ENCODE data around the gene RMND5B. TPM values are rescaled to one million over a fixed set of nuclear protein-coding genes. Genes with fewer than 3 reads are reported as not detected.

The RMND5B gene
- total RNA-seq, 4 donors from 2014 or later, result 36.7 to 149 (median 37.8) TPM

- in situ Hi-C loops (cut with MboI; ENCODE audit: low pct_ligation_motif_present in 1 of 4, low pct_unique_long_range_greater_than_20kb in 1 of 4, low sequenced_read_pairs in 3 of 4) (no loop called here), intact Hi-C loops (cut with DNase I; ENCODE audit: low total_unique reads) (no loop called here)
- H3K36me3 ChIP-seq, result no peaks in the 10 kb centered on the region
- no peaks in the 10 kb centered on the region for H3K9me3 ChIP-seq
- no peak for DNase-seq
- H3K27ac ChIP-seq, result no peak overlapping the region
- TF ChIP-seq CTCF (IDR thresholded peaks at IDR 0.05) (no peak), POLR2AphosphoS5 (IDR thresholded peaks at IDR 0.05) (no peak), POLR2A (IDR thresholded peaks at IDR 0.05) (no peak), EP300 (IDR thresholded peaks at IDR 0.05; ENCODE audit: low read depth) (no peak)
- no peaks in the 10 kb centered on the region for H3K27me3 ChIP-seq
- no peaks in the 10 kb centered on the region for H3K4me1 ChIP-seq
- 76 to 81% methylated on average over 6 of the region's 6 CpGs for WGBS, 2 donors (ENCODE audit: low coverage in 1 of 2)
- H3K4me3 ChIP-seq, result no peak overlapping the region
These were observed 46.0 kb downstream of the RMND5B start for GRCh38 chr5:178176791-178177190.

DNA sequence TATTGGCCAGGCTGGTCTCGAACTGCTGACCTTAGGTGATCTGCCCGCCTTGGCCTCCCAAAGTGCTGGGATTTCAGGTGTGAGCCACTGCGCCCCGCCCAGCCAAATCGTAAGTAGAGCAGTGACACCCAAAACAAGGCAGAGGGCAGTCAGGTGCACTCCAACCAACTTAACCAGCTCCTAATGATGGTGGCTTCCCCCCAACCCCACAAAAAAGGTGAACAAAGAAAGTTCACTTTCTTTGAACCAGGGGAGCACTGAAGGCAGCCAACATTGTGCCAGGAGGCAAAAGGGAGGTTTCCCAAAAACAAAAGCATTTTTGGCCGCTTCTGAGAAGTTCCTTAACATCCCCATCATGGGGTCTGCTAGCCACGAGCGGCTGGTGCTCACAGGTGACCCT, 46.8 kb downstream of the RMND5B start:
- no peaks in the 10 kb centered on the region for H3K27me3 ChIP-seq
- H3K9me3 ChIP-seq, result no peaks in the 10 kb centered on the region
- no peak overlapping the region for H3K27ac ChIP-seq
- DNase-seq, result no peak
- TF ChIP-seq EP300 (IDR thresholded peaks at IDR 0.05; ENCODE audit: low read depth) (no peak), POLR2A (IDR thresholded peaks at IDR 0.05) (no peak), CTCF (IDR thresholded peaks at IDR 0.05) (no peak), POLR2AphosphoS5 (IDR thresholded peaks at IDR 0.05) (no peak)
- WGBS, 2 donors (ENCODE audit: low coverage in 1 of 2), result 90% methylated on average over 8 of the region's 8 CpGs; no CpG with 5 or more reads in 1 of the 2 donors
- in situ Hi-C loops (cut with MboI; ENCODE audit: low pct_ligation_motif_present in 1 of 4, low pct_unique_long_range_greater_than_20kb in 1 of 4, low sequenced_read_pairs in 3 of 4), result no loop called here
- H3K4me3 ChIP-seq, result no peak overlapping the region
- no peaks in the 10 kb centered on the region for H3K36me3 ChIP-seq
- no peaks in the 10 kb centered on the region for H3K4me1 ChIP-seq
- intact Hi-C loops (cut with DNase I; ENCODE audit: low total_unique reads), result no loop called here

GRCh38 chr5:178180141-178180863, 49.5 kb downstream of the RMND5B start:
- no peaks in the 10 kb centered on the region for H3K4me1 ChIP-seq
- 41 to 57% methylated on average over 5 to 9 of the region's 9 CpGs for WGBS, 2 donors (ENCODE audit: low coverage in 1 of 2)

DNA sequence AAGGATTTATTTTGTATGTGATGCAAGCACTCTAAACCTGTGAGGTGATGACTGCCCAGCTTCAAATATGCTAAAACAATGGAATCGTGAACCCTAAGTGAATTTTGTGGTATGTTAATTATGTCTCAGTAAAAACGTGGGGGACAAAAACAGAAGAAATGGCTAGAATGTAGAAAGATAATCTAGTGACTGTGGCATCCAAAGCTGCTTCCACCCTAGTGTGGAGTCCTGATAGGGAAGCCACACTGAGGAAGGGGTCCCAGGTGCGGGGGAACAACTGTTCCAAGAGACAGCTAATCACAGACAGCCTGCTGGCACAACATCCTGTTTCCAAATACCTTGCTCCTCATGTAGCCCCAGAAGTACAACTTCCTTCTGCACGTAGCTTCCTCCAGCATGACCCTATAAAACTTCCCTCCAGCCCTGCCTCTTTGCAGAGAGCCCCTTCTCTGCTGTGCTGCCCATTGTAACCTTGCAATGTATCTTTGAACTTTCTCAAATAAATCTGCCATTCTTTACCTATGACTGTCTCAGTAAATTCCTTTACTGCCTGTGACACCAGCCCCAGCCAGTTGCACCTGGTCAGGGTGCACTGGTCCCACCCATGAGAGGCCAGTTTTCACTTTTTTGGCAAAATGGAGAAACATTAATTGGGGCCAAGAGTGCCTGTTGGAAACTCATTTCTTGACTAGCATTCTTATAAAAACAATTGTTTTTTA, 51.5 kb downstream of the RMND5B start:
- Histone ChIP-seq H3K4me3 (no peak overlapping the region), H3K9me3 (no peaks in the 10 kb centered on the region), H3K27me3 (no peaks in the 10 kb centered on the region), H3K36me3 (no peaks in the 10 kb centered on the region), H3K4me1 (no peaks in the 10 kb centered on the region), H3K27ac (no peak overlapping the region)
- in situ Hi-C loops (cut with MboI; ENCODE audit: low pct_ligation_motif_present in 1 of 4, low pct_unique_long_range_greater_than_20kb in 1 of 4, low sequenced_read_pairs in 3 of 4) (no loop called here), intact Hi-C loops (cut with DNase I; ENCODE audit: low total_unique reads) (no loop called here)
- WGBS, 2 donors (ENCODE audit: low coverage in 1 of 2), result 24 to 46% methylated on average over 3 to 4 of the region's 4 CpGs
- TF ChIP-seq POLR2A (IDR thresholded peaks at IDR 0.05) (no peak), POLR2AphosphoS5 (IDR thresholded peaks at IDR 0.05) (no peak)
- no peak for DNase-seq

More at GRCh38 chr5:178180141-178180863, 49.5 kb downstream of the RMND5B start:
- DNase-seq, result no peak
- Histone ChIP-seq H3K4me3 (no peak overlapping the region), H3K27ac (no peak overlapping the region), H3K9me3 (no peaks in the 10 kb centered on the region), H3K36me3 (no peaks in the 10 kb centered on the region), H3K27me3 (no peaks in the 10 kb centered on the region)
- TF ChIP-seq EP300 (IDR thresholded peaks at IDR 0.05; ENCODE audit: low read depth) (no peak), POLR2A (IDR thresholded peaks at IDR 0.05) (no peak), POLR2AphosphoS5 (IDR thresholded peaks at IDR 0.05) (no peak)
- in situ Hi-C loops (cut with MboI; ENCODE audit: low pct_ligation_motif_present in 1 of 4, low pct_unique_long_range_greater_than_20kb in 1 of 4, low sequenced_read_pairs in 3 of 4) (no loop called here), intact Hi-C loops (cut with DNase I; ENCODE audit: low total_unique reads) (no loop called here)

DNA sequence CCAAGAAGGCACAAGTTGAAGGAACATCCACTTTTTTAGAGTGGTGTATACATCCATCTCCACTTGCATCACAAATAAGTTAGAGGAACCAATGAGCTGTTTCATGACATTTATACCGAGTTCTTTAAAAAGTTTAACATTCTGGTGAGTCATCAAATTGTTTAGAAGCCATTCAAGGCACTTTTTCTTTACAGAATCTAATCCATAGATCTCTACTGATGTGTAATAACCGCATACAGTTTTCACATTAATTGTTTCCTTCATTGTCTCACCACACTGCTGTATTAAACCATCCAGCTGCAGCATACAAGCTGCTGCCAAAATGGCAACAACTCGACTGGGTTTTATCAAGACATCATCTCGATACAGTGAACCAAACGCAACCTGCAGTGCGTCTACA, 55.6 kb downstream of the RMND5B start:
- no peaks in the 10 kb centered on the region for H3K27me3 ChIP-seq
- TF ChIP-seq POLR2A (IDR thresholded peaks at IDR 0.05) (no peak), CTCF (IDR thresholded peaks at IDR 0.05) (no peak), EP300 (IDR thresholded peaks at IDR 0.05; ENCODE audit: low read depth) (no peak)
- WGBS, 2 donors (ENCODE audit: low coverage in 1 of 2), result 71 to 73% methylated on average over 5 to 6 of the region's 6 CpGs
- in situ Hi-C loops (cut with MboI; ENCODE audit: low pct_ligation_motif_present in 1 of 4, low pct_unique_long_range_greater_than_20kb in 1 of 4, low sequenced_read_pairs in 3 of 4) (no loop called here), intact Hi-C loops (cut with DNase I; ENCODE audit: low total_unique reads) (no loop called here)
- no peak overlapping the region for H3K4me3 ChIP-seq
- no peaks in the 10 kb centered on the region for H3K36me3 ChIP-seq
- no peak overlapping the region for H3K27ac ChIP-seq
- no peak for DNase-seq
- H3K4me1 ChIP-seq, result no peaks in the 10 kb centered on the region
- H3K9me3 ChIP-seq, result no peaks in the 10 kb centered on the region
